MG63 (cell line): ENCODE measurements around the gene TMEM182. TPM values are rescaled to one million over a fixed set of nuclear protein-coding genes. Genes with fewer than 3 reads are reported as not detected.

Experiments
- total RNA-seq: library from RNA; depleted of rRNA; stranded (reverse); fragments of >200 nt; shearing (Covaris generic); gene quantifications from 2 replicates; pipeline ENCODE4 v1.2.3, GENCODE V29; 2014; ENCODE audit warnings: low replicate concordance; rRNA removed

Gene TMEM182
- total RNA-seq, 1 experiment from 2014 or later: 2.2 TPM

Other genes with a start within 250 kb of the TMEM182 start
- not detected in 2 replicates for gene SLC9A2, start 142.5 kb upstream of the TMEM182 start, total RNA-seq